ENCODE data around the gene NAGLU.
A peak's percentile ranks its signal among the peaks of the same experiment; 100 is the strongest.

NAGLU gene

GRCh38 chr17:42520540-42520951 lies 15.5 kb upstream of the NAGLU start:
- TF ChIP-seq CTCF (IDR thresholded peaks at IDR 0.05; ENCODE audit: low read length, missing control alignments): peak; percentile 21
- no peak for DNase-seq (ENCODE audit: low read depth)
- no peak overlapping the region for H3K4me3 ChIP-seq (replicated peaks; ENCODE audit: low read depth, low read length)

GRCh38 chr17:42521036-42521435 lies 15.0 kb upstream of the NAGLU start:
- DNase-seq (ENCODE audit: low read depth): no peak
- H3K4me3 ChIP-seq (replicated peaks; ENCODE audit: low read depth, low read length): no peak overlapping the region
- TF ChIP-seq CTCF (IDR thresholded peaks at IDR 0.05; ENCODE audit: low read length, missing control alignments): no peak

- DNase-seq (ENCODE audit: low read depth): no peak
- no peak overlapping the region for H3K4me3 ChIP-seq (replicated peaks; ENCODE audit: low read depth, low read length)
- no peak for TF ChIP-seq CTCF (IDR thresholded peaks at IDR 0.05; ENCODE audit: low read length, missing control alignments)
Measured at GRCh38 chr17:42521666-42522262, 14.3 kb upstream of the NAGLU start.

- DNase-seq (ENCODE audit: low read depth): no peak
- no peak overlapping the region for H3K4me3 ChIP-seq (replicated peaks; ENCODE audit: low read depth, low read length)
- TF ChIP-seq CTCF (IDR thresholded peaks at IDR 0.05; ENCODE audit: low read length, missing control alignments): no peak
Measured at GRCh38 chr17:42522263-42522790, 13.7 kb upstream of the NAGLU start.

GRCh38 chr17:42522798-42523278 lies 13.2 kb upstream of the NAGLU start:
- no peak overlapping the region for H3K4me3 ChIP-seq (replicated peaks; ENCODE audit: low read depth, low read length)

GRCh38 chr17:42525221-42525620 lies 10.8 kb upstream of the NAGLU start:
- H3K4me3 ChIP-seq (replicated peaks; ENCODE audit: low read depth, low read length): no peak overlapping the region
- no peak for DNase-seq (ENCODE audit: low read depth)
- no peak for TF ChIP-seq CTCF (IDR thresholded peaks at IDR 0.05; ENCODE audit: low read length, missing control alignments)

More at GRCh38 chr17:42522798-42523278, 13.2 kb upstream of the NAGLU start:
- no peak for DNase-seq (ENCODE audit: low read depth)
- TF ChIP-seq CTCF (IDR thresholded peaks at IDR 0.05; ENCODE audit: low read length, missing control alignments): no peak

GRCh38 chr17:42526031-42526444 lies 10.0 kb upstream of the NAGLU start:
- DNase-seq (ENCODE audit: low read depth): peak; percentile 53
- H3K4me3 ChIP-seq (replicated peaks; ENCODE audit: low read depth, low read length): no peak overlapping the region
- no peak for TF ChIP-seq CTCF (IDR thresholded peaks at IDR 0.05; ENCODE audit: low read length, missing control alignments)

Data from fibroblast of pulmonary artery (primary cell).